ENCODE data around the gene FAM149A.

Gene FAM149A

DNA sequence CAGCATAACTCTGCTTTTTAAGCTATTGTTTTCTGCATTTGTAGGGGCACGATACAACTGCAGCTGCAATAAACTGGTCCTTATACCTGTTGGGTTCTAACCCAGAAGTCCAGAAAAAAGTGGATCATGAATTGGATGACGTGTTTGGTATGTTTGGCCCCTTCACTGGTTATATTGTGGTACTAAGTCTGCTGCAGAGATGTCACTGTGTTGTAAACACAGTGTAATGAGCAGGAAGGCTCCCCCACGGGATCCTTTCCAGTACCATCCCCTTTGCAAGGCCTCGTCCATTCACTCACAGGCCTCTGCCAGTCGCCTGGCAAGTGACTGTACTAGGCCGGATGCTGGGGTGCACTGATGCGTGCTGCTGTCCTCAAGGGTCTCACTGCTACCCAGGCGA lies 100.7 kb downstream of the FAM149A start:
- no peak for DNase-seq

- DNase-seq = no peak
Measured at GRCh38 chr4:186216465-186217024, 112.0 kb downstream of the FAM149A start.

GRCh38 chr4:186217733-186218293 lies 113.3 kb downstream of the FAM149A start:
- DNase-seq = no peak

GRCh38 chr4:186221624-186222023 lies 117.1 kb downstream of the FAM149A start:
- no peak for DNase-seq
